ENCODE results near the gene CCT7. TPM values are rescaled to one million over a fixed set of nuclear protein-coding genes. Genes with fewer than 3 reads are reported as not detected.

Gene CCT7
- total and polyA plus RNA-seq, 10 donors, result 112 to 184 (median 150) TPM

GRCh38 chr2:73297586-73297985 is 63.5 kb downstream of the CCT7 start:
- H3K27ac ChIP-seq, result no peak overlapping the region
- H3K4me3 ChIP-seq, result no peak overlapping the region
- WGBS, 5 donors, result 62 to 74% (median 68%) methylated on average over 4 of the region's 4 CpGs
- no peak for DNase-seq
- no peaks in the 10 kb centered on the region for H3K36me3 ChIP-seq
- TF ChIP-seq POLR2A (IDR thresholded peaks at IDR 0.05), result no peak
- no peak for TF ChIP-seq CTCF (IDR thresholded peaks at IDR 0.05 in 8 of 11, conservative IDR thresholded peaks at IDR 0.05 in 3 of 11)
- TF ChIP-seq POLR2AphosphoS5 (IDR thresholded peaks at IDR 0.05), result no peak
- H3K4me1 ChIP-seq, result peaks cover 6 to 19% (median 13%) of the 10 kb centered on the region in 6 donors
- peaks cover 0 to 5% (median 0%) of the 10 kb centered on the region in 8 donors for H3K9me3 ChIP-seq
- intact Hi-C loops (cut with DNase I; ENCODE audit: low total_unique reads), result no loop called here
- H3K27me3 ChIP-seq (replicated peaks in 1 of 7), result peaks cover 1 to 76% (median 46%) of the 10 kb centered on the region in 7 donors

- DNase-seq, result no peak
- intact Hi-C loops (cut with DNase I; ENCODE audit: low total_unique reads), result no loop called here
These were observed 66.8 kb downstream of the CCT7 start for GRCh38 chr2:73300926-73301325.

GRCh38 chr2:73301636-73302035 is 67.5 kb downstream of the CCT7 start:
- DNase-seq, result no peak
- Histone ChIP-seq H3K27me3 (replicated peaks in 1 of 7) (peaks cover 0 to 36% (median 9%) of the 10 kb centered on the region in 7 donors), H3K4me1 (peaks cover 0 to 4% (median 0%) of the 10 kb centered on the region in 6 donors), H3K27ac (no peak overlapping the region), H3K36me3 (no peaks in the 10 kb centered on the region), H3K4me3 (no peak overlapping the region), H3K9me3 (no peaks in the 10 kb centered on the region)
- intact Hi-C loops (cut with DNase I; ENCODE audit: low total_unique reads), result no loop called here
- 59 to 68% (median 65%) methylated on average over 4 of the region's 4 CpGs for WGBS, 5 donors
- TF ChIP-seq POLR2A (IDR thresholded peaks at IDR 0.05) (no peak), CTCF (IDR thresholded peaks at IDR 0.05 in 8 of 11, conservative IDR thresholded peaks at IDR 0.05 in 3 of 11) (no peak), POLR2AphosphoS5 (IDR thresholded peaks at IDR 0.05) (no peak)

More at GRCh38 chr2:73300926-73301325, 66.8 kb downstream of the CCT7 start:
- WGBS, 5 donors, result 58 to 72% (median 63%) methylated on average over 3 of the region's 3 CpGs
- Histone ChIP-seq H3K27me3 (replicated peaks in 1 of 7) (peaks cover 0 to 43% (median 13%) of the 10 kb centered on the region in 7 donors), H3K27ac (no peak overlapping the region), H3K4me1 (peaks cover 0 to 4% (median 0%) of the 10 kb centered on the region in 6 donors), H3K4me3 (no peak overlapping the region), H3K36me3 (no peaks in the 10 kb centered on the region), H3K9me3 (no peaks in the 10 kb centered on the region)
- TF ChIP-seq CTCF (IDR thresholded peaks at IDR 0.05 in 8 of 11, conservative IDR thresholded peaks at IDR 0.05 in 3 of 11) (no peak), POLR2AphosphoS5 (IDR thresholded peaks at IDR 0.05) (no peak), POLR2A (IDR thresholded peaks at IDR 0.05) (no peak)

Small RNA genes lying within 50 kb of the gene (small RNA-seq; reads per million reads assigned to genes)
- 0 reads per million in 4 donors for gene RNU6-111P

Other genes starting within 250 kb of the CCT7 start
- gene SFXN5, start 162.6 kb upstream of the CCT7 start, total RNA-seq, result 10 to 100 TPM; 18.8 to 41.4 (median 29.0) TPM
- gene SFXN5, start 162.6 kb upstream of the CCT7 start, polyA plus RNA-seq, result 1 to 10 TPM; 2.6 to 9.0 (median 5.4) TPM
- 100 to 1,000 TPM in 4 of 7 donors, 10 to 100 TPM in 3; 43.2 to 127 (median 101) TPM for gene RAB11FIP5, start 121.4 kb upstream of the CCT7 start, total RNA-seq
- 10 to 100 TPM in 2 of 3 donors, 1 to 10 TPM in 1; 9.5 to 42.9 (median 14.2) TPM for gene RAB11FIP5, start 121.4 kb upstream of the CCT7 start, polyA plus RNA-seq
- gene NOTO, start 31.7 kb upstream of the CCT7 start, total RNA-seq, result not detected
- not detected for gene NOTO, start 31.7 kb upstream of the CCT7 start, polyA plus RNA-seq
- gene SMYD5, start 20.1 kb upstream of the CCT7 start, total RNA-seq, result 10 to 100 TPM; 12.3 to 27.1 (median 17.8) TPM
- gene SMYD5, start 20.1 kb upstream of the CCT7 start, polyA plus RNA-seq, result 10 to 100 TPM; 14.6 to 22.7 (median 17.8) TPM
- 10 to 100 TPM; 12.8 to 27.1 (median 22.8) TPM for gene PRADC1, start 1.1 kb upstream of the CCT7 start, total RNA-seq
- gene PRADC1, start 1.1 kb upstream of the CCT7 start, polyA plus RNA-seq, result 10 to 100 TPM; 10.4 to 29.5 (median 21.0) TPM
- 10 to 100 TPM; 10.0 to 15.9 (median 13.3) TPM for gene FBXO41, start 50.2 kb downstream of the CCT7 start, total RNA-seq
- gene FBXO41, start 50.2 kb downstream of the CCT7 start, polyA plus RNA-seq, result 10 to 100 TPM in 1 of 3 donors, 1 to 10 TPM in 2; 4.8 to 11.3 (median 8.0) TPM
- not detected for gene EGR4, start 59.2 kb downstream of the CCT7 start, total RNA-seq
- gene EGR4, start 59.2 kb downstream of the CCT7 start, polyA plus RNA-seq, result under 1 TPM in 2 of 3 donors, not detected in 1; 0.02 to 0.03 TPM
- 10 to 100 TPM; 12.8 to 34.2 (median 21.4) TPM for gene ALMS1, start 151.5 kb downstream of the CCT7 start, total RNA-seq
- gene ALMS1, start 151.5 kb downstream of the CCT7 start, polyA plus RNA-seq, result 1 to 10 TPM; 3.8 to 4.6 (median 4.4) TPM